ENCODE measurements around the gene FLOT2. TPM values are rescaled to one million over a fixed set of nuclear protein-coding genes. Genes with fewer than 3 reads are reported as not detected.
A peak's percentile ranks its signal among the peaks of the same experiment; 100 is the strongest.
"Not testable (repeated sequence)": the region's sequence is repeated elsewhere in the genome, so short reads cannot be mapped to it uniquely, and the experiment has no call there.

FLOT2 gene
- total and polyA plus RNA-seq, 3 experiments from 2014 or later = 113 to 268 (median 115) TPM

GRCh38 chr17:28906706-28907438, 9.3 kb upstream of the FLOT2 start:
- ChIA-PET POLR2A (interaction anchor here (0.5 kb wide), 1 partner anchor 53 kb away, joined by 8 read pairs; no protein-coding TSS in a partner anchor), CTCF (interaction anchor here (0.6 to 6.7 kb wide), 9 partner anchors 9 to 210 kb away, joined by 3 to 33 read pairs (median 6); partner anchors contain the start of genes FLOT2, PHF12 and TLCD1)
- DNase-seq = no peak
- peak overlapping the region in 7 of 8 donors; percentile 14 to 90 (median 61) for H3K27ac Mint-ChIP-seq
- no peak overlapping the region for H3K4me3 ChIP-seq (ENCODE audit: low read length)
- no peaks in the 10 kb centered on the region for H3K27me3 Mint-ChIP-seq
- H3K36me3 ChIP-seq (ENCODE audit: insufficient read depth, low read length) = peaks cover 48% of the 10 kb centered on the region
- no peaks in the 10 kb centered on the region for H3K9me3 Mint-ChIP-seq
- H3K4me1 ChIP-seq (ENCODE audit: insufficient read depth, low read length) = peaks cover 10% of the 10 kb centered on the region
- no peaks in the 10 kb centered on the region for H3K27me3 ChIP-seq (ENCODE audit: insufficient read depth, low read length, poor library complexity, severe bottlenecking)
- no peak overlapping the region for H3K27ac ChIP-seq (ENCODE audit: low read depth, low read length)
- H3K4me1 Mint-ChIP-seq = peaks cover 10 to 16% (median 15%) of the 10 kb centered on the region in 3 donors
- H3K9me3 ChIP-seq (ENCODE audit: low read length) = no peaks in the 10 kb centered on the region
- H3K4me3 Mint-ChIP-seq = peak overlapping the region in 1 of 7 donors; percentile 48
- peaks cover 0 to 74% (median 10%) of the 10 kb centered on the region in 3 donors for H3K36me3 Mint-ChIP-seq

DNA sequence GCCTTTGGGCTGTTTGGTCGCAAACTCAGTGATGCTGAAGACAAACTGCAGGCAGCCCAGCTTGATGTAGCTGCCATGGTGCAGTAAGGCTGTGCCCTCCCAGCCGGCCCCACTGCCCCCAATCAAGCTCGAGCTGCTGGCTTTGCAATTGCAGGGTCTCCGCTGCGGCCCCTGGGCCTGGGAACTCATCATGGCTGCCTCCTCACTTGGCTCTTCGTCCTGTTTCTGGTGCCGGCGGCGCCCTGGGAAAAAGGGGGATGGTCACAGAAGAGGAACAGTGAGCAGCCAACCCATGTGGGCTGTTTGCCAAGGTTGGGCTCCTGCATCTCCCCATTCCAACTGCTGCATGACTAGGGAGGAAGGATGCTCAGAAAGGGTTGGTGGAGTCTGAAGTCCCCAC, 8.7 kb upstream of the FLOT2 start:
- H3K9me3 Mint-ChIP-seq = no peaks in the 10 kb centered on the region
- Histone ChIP-seq H3K9me3 (ENCODE audit: low read length) (no peaks in the 10 kb centered on the region), H3K27me3 (ENCODE audit: insufficient read depth, low read length, poor library complexity, severe bottlenecking) (no peaks in the 10 kb centered on the region), H3K4me3 (ENCODE audit: low read length) (no peak overlapping the region), H3K4me1 (ENCODE audit: insufficient read depth, low read length) (peaks cover 16% of the 10 kb centered on the region), H3K36me3 (ENCODE audit: insufficient read depth, low read length) (peaks cover 42% of the 10 kb centered on the region), H3K27ac (ENCODE audit: low read depth, low read length) (no peak overlapping the region)
- no peak overlapping the region for H3K4me3 Mint-ChIP-seq
- peaks cover 15 to 22% (median 20%) of the 10 kb centered on the region in 3 donors for H3K4me1 Mint-ChIP-seq
- no peak for DNase-seq
- H3K27me3 Mint-ChIP-seq = no peaks in the 10 kb centered on the region
- H3K36me3 Mint-ChIP-seq = peaks cover 0 to 69% (median 10%) of the 10 kb centered on the region in 3 donors
- ChIA-PET CTCF (interaction anchor here (0.6 to 2.4 kb wide), 4 partner anchors 8 to 179 kb away, joined by 3 to 9 read pairs (median 4); partner anchors contain the start of genes FLOT2, PHF12 and TLCD1), POLR2A (no interaction called here)
- peak overlapping the region in 5 of 8 donors; percentile 50 to 90 (median 61) for H3K27ac Mint-ChIP-seq

DNA sequence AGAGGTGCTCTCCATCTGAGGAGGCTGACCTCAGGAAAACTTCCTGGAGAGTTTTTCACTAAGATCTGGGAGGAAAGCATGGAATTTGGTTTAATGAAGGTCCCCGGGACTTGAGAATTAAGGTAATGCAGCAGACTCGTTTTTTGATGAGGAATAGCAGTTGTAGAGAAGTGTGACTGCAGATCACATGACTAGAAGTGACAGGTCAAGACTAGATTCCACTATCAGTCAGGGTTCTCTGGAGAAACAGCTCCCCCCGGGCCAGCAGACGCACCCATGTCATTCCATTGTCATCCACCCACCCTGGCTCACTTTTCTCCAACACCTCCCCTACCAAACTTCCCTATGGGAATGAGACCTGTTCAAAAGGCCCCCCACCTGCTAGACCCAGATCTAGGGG, 7.3 kb upstream of the FLOT2 start:
- Histone ChIP-seq H3K36me3 (ENCODE audit: insufficient read depth, low read length) (peaks cover 32% of the 10 kb centered on the region), H3K4me1 (ENCODE audit: insufficient read depth, low read length) (peaks cover 27% of the 10 kb centered on the region), H3K27ac (ENCODE audit: low read depth, low read length) (no peak overlapping the region), H3K27me3 (ENCODE audit: insufficient read depth, low read length, poor library complexity, severe bottlenecking) (no peaks in the 10 kb centered on the region), H3K4me3 (ENCODE audit: low read length) (no peak overlapping the region), H3K9me3 (ENCODE audit: low read length) (no peaks in the 10 kb centered on the region)
- ChIA-PET CTCF (interaction anchor here (0.7 to 4.9 kb wide), 6 partner anchors 13 to 178 kb away, joined by 3 to 31 read pairs (median 16); partner anchors contain the start of gene TLCD1), POLR2A (interaction anchor here (0.9 kb wide), 1 partner anchor 177 kb away, joined by 4 read pairs; no protein-coding TSS in a partner anchor)
- no peaks in the 10 kb centered on the region for H3K9me3 Mint-ChIP-seq
- no peak for DNase-seq
- H3K4me1 Mint-ChIP-seq = peaks cover 23 to 33% (median 28%) of the 10 kb centered on the region in 3 donors
- peak overlapping the region in 7 of 8 donors; percentile 18 to 90 (median 45) for H3K27ac Mint-ChIP-seq
- H3K4me3 Mint-ChIP-seq = peak overlapping the region in 1 of 7 donors; percentile 25
- H3K36me3 Mint-ChIP-seq = peaks cover 0 to 61% (median 9%) of the 10 kb centered on the region in 3 donors
- H3K27me3 Mint-ChIP-seq = no peaks in the 10 kb centered on the region

- ChIA-PET CTCF (interaction anchor here (0.6 to 4.9 kb wide), 10 partner anchors 10 to 176 kb away, joined by 3 to 31 read pairs (median 8); partner anchors contain the start of genes NEK8, PHF12 and TLCD1), POLR2A (interaction anchor here (0.7 to 1.1 kb wide), 3 partner anchors 36 to 184 kb away, joined by 5 to 13 read pairs (median 8); partner anchors contain the start of gene RPL23A)
- peaks cover 30 to 44% (median 34%) of the 10 kb centered on the region in 3 donors for H3K4me1 Mint-ChIP-seq
- Histone ChIP-seq H3K36me3 (ENCODE audit: insufficient read depth, low read length) (peaks cover 22% of the 10 kb centered on the region), H3K4me1 (ENCODE audit: insufficient read depth, low read length) (peaks cover 37% of the 10 kb centered on the region)
- not testable (repeated sequence) for H3K27ac ChIP-seq (ENCODE audit: low read depth, low read length); H3K27me3 ChIP-seq (ENCODE audit: insufficient read depth, low read length, poor library complexity, severe bottlenecking); H3K27me3 Mint-ChIP-seq; H3K9me3 ChIP-seq (ENCODE audit: low read length); H3K4me3 ChIP-seq (ENCODE audit: low read length); DNase-seq; H3K9me3 Mint-ChIP-seq
- peak overlapping the region; percentile 78 to 94 (median 90) for H3K27ac Mint-ChIP-seq
- H3K36me3 Mint-ChIP-seq = peaks cover 0 to 55% (median 10%) of the 10 kb centered on the region in 3 donors
- peak overlapping the region in 6 of 7 donors; percentile 43 to 90 (median 72) for H3K4me3 Mint-ChIP-seq
Measured at GRCh38 chr17:28903546-28903841, 6.0 kb upstream of the FLOT2 start.

DNA sequence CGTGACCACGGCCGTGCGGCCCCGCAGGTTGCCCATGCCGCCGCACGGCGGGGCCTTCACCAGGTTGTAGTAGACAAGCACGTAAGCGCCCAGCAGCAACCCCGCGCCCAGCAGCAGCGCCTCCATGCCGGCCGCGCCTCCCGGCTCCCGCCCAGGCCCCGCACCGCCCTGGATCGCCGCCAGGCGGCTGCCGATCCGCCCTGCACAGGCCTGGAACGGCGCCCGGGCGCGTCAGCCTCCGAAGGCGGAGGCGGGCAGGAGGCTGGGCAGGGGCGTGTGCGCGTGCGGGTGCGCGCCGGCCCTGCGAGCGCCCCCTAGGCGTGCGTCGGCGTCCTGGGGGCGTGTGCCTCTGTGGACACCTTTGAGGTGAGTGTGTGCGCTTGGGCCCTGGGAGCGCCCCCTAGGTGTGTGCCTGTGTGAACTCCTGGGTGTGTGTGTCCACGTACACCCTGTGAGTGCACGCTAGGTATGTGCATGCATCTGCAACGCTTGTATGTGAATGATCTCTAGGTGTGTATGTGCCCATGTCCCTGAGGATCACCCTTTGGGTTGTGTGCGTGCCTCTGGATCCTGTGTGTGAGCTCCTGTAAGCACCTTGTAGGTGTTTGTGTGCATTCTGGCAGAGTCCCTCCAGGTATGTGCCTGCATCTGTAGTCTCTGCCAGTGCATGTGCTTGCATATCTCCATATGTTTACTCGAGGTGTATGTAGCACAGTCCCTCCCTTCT, 5.4 kb upstream of the FLOT2 start, which contains the start of gene DHRS13:
DHRS13 (minus strand) TSS at position 261 of the 727 bp plus-strand sequence; CDS start at position 126, 135 bp downstream.
- no peaks in the 10 kb centered on the region for H3K27me3 Mint-ChIP-seq
- POLR2A ChIA-PET = interaction anchor here (0.6 to 1.9 kb wide), 7 partner anchors 10 to 183 kb away, joined by 3 to 10 read pairs (median 5); partner anchors contain the start of genes PHF12 and RPL23A

DNA sequence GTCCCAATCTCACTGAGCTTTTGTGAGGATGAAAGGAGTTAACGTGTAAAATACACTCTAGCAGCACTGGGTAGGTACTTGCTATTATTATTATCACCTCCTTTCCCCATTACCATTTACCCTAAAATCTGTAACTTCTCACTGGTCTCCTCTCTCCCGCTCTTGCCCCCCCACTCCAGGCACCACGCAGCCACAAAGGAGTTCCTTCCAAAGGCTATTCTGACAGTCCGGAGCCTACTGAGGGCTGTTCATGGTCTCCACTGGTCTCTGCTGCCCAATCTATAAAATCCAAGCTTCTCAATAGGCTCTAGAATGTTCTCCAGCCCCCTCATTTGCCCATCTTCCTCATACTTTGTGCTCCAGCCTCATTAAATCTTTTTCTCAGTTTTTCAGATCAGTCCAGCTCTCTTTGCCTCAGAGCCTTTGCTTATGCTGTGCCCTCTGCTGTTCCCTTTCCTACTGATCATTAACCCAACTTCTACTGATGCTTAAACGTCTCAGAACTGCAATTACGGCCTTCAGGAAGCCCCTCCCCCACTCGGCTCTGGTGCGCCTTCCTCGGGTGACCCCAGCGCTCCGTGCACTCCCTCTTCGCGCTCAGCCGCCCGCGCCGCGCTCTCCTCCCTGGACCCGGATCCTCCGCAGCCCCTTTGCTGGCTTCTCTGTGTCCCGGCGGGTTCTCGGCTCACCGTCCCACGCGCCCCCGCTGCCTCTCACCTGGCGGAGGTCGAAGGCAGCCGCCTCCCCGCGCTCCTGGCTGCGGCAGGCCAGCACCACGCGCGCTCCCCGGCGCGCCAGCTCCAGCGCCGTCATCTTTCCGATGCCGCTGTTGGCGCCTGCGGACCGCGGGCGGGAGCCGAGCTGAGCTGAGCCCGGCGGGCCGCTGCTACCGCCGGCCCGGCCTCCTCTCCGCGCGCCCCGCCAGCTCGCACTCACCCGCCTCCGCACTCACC, 4.6 kb upstream of the FLOT2 start:
- H3K4me3 ChIP-seq (ENCODE audit: low read length) = peak overlapping the region; percentile 71
- CTCF ChIA-PET = interaction anchor here (0.7 to 4.9 kb wide), 27 partner anchors 8 to 175 kb away, joined by 3 to 31 read pairs (median 4); partner anchors contain the start of genes FAM222B, NEK8 and TLCD1
- peaks cover 45% of the 10 kb centered on the region for H3K4me1 ChIP-seq (ENCODE audit: insufficient read depth, low read length)
- Mint-ChIP-seq H3K27me3 (no peaks in the 10 kb centered on the region), H3K9me3 (no peaks in the 10 kb centered on the region), H3K36me3 (peaks cover 0 to 48% (median 9%) of the 10 kb centered on the region in 3 donors), H3K27ac (peak overlapping the region; percentile 70 to 98 (median 96)), H3K4me3 (peak overlapping the region; percentile 87 to 95 (median 92)), H3K4me1 (peaks cover 35 to 52% (median 41%) of the 10 kb centered on the region in 3 donors)
- H3K36me3 ChIP-seq (ENCODE audit: insufficient read depth, low read length) = peaks cover 9% of the 10 kb centered on the region
- DNase-seq = peak in 1 of 5 donors; percentile 27
- H3K27ac ChIP-seq (ENCODE audit: low read depth, low read length) = peak overlapping the region; percentile 82
- H3K27me3 ChIP-seq (ENCODE audit: insufficient read depth, low read length, poor library complexity, severe bottlenecking) = no peaks in the 10 kb centered on the region
- POLR2A ChIA-PET = interaction anchor here (0.5 to 1.9 kb wide), 8 partner anchors 10 to 182 kb away, joined by 3 to 10 read pairs (median 3); partner anchors contain the start of genes PHF12 and RPL23A
- no peaks in the 10 kb centered on the region for H3K9me3 ChIP-seq (ENCODE audit: low read length)

More for the DNA sequence above, 5.4 kb upstream of the FLOT2 start, which contains the start of gene DHRS13:
- Histone ChIP-seq H3K27ac (ENCODE audit: low read depth, low read length) (peak within 1 kb of the TSS; percentile 82), H3K27me3 (ENCODE audit: insufficient read depth, low read length, poor library complexity, severe bottlenecking) (no peaks in the 10 kb centered on the region), H3K4me3 (ENCODE audit: low read length) (peak within 1 kb of the TSS; percentile 71), H3K9me3 (ENCODE audit: low read length) (no peaks in the 10 kb centered on the region), H3K4me1 (ENCODE audit: insufficient read depth, low read length) (peaks cover 42% of the 10 kb centered on the region), H3K36me3 (ENCODE audit: insufficient read depth, low read length) (peaks cover 17% of the 10 kb centered on the region)
- peaks cover 0 to 52% (median 10%) of the 10 kb centered on the region in 3 donors for H3K36me3 Mint-ChIP-seq
- H3K9me3 Mint-ChIP-seq = no peaks in the 10 kb centered on the region
- DNase-seq = peak; percentile 93 to 97 (median 95)
- CTCF ChIA-PET = interaction anchor here (0.6 to 4.9 kb wide), 27 partner anchors 9 to 176 kb away, joined by 3 to 31 read pairs (median 4); partner anchors contain the start of genes FAM222B, NEK8, PHF12 and TLCD1
- peak within 1 kb of the TSS; percentile 87 to 95 (median 92) for H3K4me3 Mint-ChIP-seq
- peak within 1 kb of the TSS; percentile 78 to 98 (median 96) for H3K27ac Mint-ChIP-seq
- H3K4me1 Mint-ChIP-seq = peaks cover 33 to 48% (median 37%) of the 10 kb centered on the region in 3 donors
